HG02610 (cell line): ENCODE results near the gene FMNL2.
A peak's percentile ranks its signal among the peaks of the same experiment; 100 is the strongest.

Source experiments
- ATAC-seq: cut with Tn5 transposase; IDR thresholded peaks from one replicate; pipeline ENCODE4 v1.9.1; 2021; ENCODE audit warnings: mild to moderate bottlenecking, moderate library complexity; ENCODE audit not compliant: unreplicated experiment

Gene FMNL2

GRCh38 chr2:152488075-152488474, 153.1 kb downstream of the FMNL2 start:
- ATAC-seq: no peak

GRCh38 chr2:152489364-152489763, 154.4 kb downstream of the FMNL2 start:
- ATAC-seq: no peak

DNA sequence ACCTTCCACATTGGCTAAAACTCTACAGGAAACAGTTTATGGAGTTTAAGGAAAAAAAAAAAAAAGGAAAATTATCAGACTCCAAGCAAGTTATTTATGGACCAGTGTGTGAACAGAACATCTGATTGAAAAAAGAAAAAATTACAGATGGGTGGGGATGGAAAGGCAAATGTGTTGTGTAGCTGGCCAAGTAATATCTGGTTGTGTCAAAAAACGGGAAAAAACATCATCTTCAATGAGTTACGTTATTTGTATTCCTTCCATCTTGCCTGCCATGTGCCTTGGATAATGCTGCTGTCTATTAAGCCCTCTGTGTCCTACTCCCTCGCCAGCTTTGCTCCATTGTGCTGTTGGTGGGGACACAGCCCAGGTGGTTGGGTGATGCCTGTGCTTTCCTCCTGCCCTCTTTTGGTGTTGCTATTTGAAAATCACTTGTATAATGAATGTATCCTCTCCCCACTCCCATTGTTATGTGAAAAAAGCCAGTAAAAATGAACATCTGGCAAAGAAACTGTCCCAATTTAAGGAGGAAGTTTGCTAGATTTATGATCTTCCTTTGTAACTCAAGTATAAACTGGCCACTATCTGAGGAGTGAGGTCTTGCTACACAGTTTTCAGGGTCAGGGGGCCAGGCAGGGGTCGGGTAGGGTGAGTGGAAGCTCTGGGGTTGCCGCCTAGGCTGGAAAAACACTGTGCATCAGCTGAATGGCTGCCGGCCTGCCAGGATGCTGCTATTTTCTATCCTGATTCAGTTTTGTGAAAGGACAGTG, 155.9 kb downstream of the FMNL2 start:
- ATAC-seq: no peak

- ATAC-seq: no peak
These were observed 157.2 kb downstream of the FMNL2 start for GRCh38 chr2:152492131-152492530.

DNA sequence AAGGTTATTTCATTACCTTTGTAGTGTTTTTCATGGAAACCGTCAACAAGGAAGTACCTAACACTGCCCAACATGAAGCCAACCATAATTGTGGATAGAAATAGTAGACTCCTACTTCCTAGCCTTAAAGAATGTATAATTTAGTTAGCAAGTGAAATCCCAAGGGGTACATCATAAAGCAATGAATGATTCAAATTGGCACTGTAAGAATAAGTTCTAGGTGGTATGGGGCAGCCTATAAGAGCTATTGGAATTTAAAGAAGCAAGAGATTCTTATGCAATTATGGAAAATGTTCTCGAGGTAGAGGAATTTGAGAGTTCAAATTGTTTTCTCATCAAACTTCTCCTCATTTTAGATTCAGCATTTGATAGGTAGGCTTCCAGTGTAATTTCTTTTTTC, 157.9 kb downstream of the FMNL2 start:
- no peak for ATAC-seq

DNA sequence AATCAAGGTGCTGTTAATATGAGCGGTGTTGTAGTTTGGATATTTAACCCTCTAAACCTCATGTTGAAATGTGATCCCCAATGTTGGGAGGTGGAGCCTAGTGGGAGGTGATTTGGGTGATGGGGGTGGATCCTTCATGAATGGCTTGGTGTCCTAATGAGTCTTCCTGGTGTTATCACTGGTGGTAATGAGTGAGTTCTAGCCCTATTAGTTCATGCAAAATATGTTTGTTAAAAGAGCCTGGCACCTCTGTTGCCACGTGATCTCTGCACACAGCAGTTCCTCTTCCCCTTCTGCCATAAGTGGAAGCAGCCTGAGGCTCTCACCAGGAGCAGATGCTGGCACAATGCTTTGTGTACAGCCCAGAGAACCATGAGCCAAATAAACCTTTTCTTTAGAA, 158.4 kb downstream of the FMNL2 start:
- ATAC-seq: no peak

GRCh38 chr2:152493945-152494528, 159.1 kb downstream of the FMNL2 start:
- ATAC-seq: no peak

DNA sequence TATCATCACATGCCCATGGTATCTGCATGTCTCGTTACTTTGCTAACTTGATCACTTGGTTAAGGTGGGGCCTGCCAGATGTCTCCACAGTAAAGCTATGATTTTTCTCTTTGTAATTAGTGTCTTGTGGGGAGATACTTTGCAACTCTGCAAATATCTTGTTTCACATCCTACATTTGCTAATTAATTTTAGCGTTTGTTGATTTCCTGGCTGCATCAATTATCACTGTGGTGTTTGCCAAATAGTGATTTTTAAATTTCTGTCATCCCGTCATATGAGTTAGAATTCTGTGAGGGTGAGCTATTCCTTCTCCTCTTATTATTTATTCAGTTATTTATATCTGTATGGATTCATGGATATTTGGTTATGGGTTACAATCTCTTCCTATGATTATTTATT, 161.4 kb downstream of the FMNL2 start:
- ATAC-seq: no peak

DNA sequence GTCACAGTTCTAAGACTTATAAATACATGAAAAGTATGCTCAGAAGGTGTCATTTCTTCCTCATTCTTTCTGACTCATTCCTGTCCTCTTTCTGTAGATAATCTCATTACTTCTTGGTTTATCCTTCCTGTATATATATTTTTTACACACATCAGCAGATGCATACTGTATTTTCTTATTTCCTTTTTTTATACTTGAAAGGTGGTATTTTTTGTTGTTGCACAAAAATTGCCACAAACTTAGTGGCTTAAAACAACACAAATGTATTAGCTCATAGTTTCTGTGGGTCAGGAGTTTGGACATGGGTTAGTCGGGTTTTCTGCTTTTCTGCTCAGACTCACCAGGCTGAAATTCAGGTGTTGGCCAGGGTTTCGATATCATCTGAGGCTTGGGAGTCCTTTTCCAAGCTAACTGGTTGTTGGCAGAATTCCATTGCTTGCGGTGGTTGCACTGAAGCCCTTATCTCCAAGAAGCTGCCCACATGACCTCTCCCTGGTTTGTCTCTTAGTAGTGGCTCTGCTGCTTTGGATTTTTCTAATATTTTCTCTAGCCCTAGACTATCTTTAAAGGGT, 162.6 kb downstream of the FMNL2 start:
- peak; percentile 78 for ATAC-seq

DNA sequence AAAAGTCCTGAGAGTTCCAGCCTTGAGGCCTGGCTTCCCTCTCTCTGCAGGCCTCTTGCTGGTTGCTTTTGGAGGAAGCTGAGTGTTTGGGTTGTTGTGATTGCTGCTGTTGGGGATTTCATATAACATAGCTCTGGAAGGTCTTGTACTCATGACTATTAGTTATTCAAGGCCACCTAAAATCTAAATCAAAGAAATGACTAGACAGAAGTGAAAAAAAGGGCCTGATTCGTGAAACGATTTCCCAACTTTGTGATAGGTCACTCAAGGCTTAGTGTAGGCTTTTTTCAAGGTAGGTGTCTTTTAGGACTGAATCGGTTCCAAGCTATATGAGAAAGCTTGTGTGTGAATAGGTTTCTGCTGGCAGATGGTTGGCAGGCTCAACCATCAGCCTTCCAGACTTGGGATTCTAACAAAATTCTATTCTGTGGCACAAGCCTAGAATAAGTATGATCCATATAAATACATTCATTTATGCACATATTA, 164.4 kb downstream of the FMNL2 start:
- ATAC-seq: no peak

GRCh38 chr2:152499896-152500735, 165.1 kb downstream of the FMNL2 start:
- no peak for ATAC-seq

DNA sequence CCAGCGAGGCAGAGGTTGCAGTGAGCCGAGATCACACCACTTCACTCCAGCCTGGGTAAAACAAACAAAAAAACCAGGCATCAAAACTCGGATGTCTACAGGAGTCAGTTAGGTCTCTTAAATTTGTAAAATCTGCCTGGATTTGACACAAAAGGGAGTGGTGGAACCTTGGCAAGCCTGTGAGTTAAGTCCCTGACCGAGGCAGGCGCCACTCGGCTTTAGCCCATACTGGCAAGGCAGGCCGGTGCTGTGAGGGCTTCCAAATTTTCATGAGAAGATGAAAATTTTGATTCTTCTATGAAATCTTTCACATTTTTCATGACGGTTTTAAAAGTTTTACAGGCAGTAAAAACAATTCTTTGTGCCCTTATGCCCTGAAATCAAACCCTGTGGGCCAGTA, 165.8 kb downstream of the FMNL2 start:
- ATAC-seq: no peak

DNA sequence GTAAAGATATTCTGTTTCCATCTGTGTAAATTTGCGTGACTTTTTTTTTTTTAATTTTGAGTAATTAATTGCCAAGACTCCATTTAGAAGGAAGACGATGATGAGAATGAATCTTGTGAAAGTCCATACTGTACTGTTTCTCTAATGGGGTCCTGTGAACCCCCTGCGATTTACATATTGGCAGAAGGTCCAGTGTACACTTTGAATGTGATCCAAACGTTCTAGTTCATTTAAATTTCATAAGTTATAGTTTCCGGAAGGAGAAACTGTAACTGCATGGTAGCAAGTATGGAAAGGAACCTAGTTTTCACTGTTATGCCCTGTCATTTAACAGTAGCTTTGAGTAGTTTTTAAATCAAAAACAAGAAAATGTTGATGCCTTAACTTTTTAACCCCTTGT, 166.7 kb downstream of the FMNL2 start:
- no peak for ATAC-seq

DNA sequence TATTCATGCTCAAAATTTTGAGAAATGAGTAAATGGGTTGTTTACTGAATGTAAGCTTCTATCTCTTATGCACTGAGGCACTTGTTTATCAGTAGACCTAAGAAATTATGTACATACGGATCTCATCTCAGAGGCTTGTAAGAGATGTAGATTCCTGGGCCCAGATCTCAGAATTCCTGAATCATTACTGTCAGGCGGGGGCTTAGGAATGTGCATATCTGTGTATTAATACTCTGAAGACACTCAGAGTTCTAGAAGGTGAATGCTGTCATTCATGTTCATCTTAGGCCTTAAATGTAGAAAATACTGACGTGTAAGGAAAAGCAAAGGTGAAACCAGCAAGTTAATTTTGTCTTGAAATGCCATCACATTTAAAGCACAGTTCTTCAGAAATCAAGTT, 169.6 kb downstream of the FMNL2 start:
- no peak for ATAC-seq

- ATAC-seq: no peak
These were observed 170.5 kb downstream of the FMNL2 start for GRCh38 chr2:152505495-152505906.

GRCh38 chr2:152506843-152507242, 171.9 kb downstream of the FMNL2 start:
- ATAC-seq: peak; percentile 75

DNA sequence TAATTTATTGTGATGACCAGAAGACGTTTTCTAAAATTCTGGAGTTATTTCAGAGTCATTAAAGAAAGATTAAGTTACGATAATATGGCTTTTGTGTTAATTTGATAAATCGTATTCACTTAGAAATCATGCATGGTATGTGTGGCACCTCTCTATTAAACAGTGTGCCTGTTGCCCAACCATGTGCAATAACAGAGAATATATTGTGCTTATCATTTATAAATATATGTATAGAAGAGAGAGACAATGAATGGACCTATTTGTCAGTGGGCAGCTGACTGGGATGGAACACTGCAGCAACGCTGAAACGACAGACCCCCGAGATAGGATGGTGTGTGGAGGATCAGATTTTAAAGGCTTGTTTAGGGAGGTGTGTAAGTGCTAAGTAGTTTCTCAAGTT, 172.9 kb downstream of the FMNL2 start:
- no peak for ATAC-seq

GRCh38 chr2:152508446-152508845, 173.5 kb downstream of the FMNL2 start:
- ATAC-seq: no peak

GRCh38 chr2:152509772-152510491, 175.0 kb downstream of the FMNL2 start:
- ATAC-seq: no peak

- no peak for ATAC-seq
These were observed 175.6 kb downstream of the FMNL2 start for GRCh38 chr2:152510621-152511020.

DNA sequence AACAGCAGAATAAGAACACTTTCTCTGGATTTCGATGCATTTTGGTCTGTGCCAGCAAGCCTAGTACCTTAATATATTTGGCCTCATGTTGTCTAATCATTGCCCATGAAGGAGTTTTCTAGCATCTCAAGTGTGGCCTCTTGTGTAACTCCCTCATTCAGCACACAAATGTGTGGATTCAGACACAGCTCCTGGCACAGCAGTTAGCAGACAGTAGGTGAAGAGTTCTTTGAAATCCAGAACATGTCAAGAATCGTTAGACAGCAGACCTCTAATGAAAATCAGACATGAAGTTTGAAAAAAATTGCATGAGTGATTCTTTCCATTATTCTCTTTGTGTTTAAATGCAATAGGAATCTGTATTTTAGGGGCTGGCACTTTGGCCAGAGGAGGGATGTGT, 177.0 kb downstream of the FMNL2 start:
- ATAC-seq: no peak
